ENCODE measurements around the gene SLC1A3. TPM values are rescaled to one million over a fixed set of nuclear protein-coding genes. Genes with fewer than 3 reads are reported as not detected.

The SLC1A3 gene
- polyA plus RNA-seq, 1 donor from 2014 or later: not detected

DNA sequence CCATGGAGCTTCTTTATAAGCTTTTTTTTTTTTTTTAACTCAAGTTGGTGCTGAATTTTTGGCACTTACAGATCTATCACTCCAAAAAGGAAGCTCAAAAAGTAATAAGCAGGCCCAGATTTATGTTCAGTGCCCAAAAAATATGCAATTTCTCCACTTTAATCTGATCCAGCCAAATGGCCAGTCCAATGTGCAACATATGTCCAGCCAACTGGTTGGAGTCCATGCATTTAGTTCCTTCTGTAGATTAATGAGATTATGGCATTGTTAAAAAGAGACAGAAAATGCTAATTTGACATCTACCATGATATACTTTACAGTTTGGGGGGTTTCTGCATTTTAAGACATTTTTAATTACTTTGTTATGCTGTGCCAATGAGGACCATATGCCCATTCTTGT is 129.5 kb downstream of the SLC1A3 start:
- no peak overlapping the region for H3K4me3 Mint-ChIP-seq
- H3K4me1 Mint-ChIP-seq: peaks cover 0 to 4% (median 0%) of the 10 kb centered on the region in 3 donors
- H3K27ac Mint-ChIP-seq: no peak overlapping the region
- H3K36me3 Mint-ChIP-seq: no peaks in the 10 kb centered on the region
- H3K9me3 Mint-ChIP-seq: no peaks in the 10 kb centered on the region
- H3K27me3 Mint-ChIP-seq: peaks cover 20% of the 10 kb centered on the region

All from IgD-negative memory B cell (primary cell).